Right atrium auricular region (tissue), 2 donors: ENCODE measurements around the gene KLC4. TPM values are rescaled to one million over a fixed set of nuclear protein-coding genes. Genes with fewer than 3 reads are reported as not detected.
A peak's percentile ranks its signal among the peaks of the same experiment; 100 is the strongest.

Experiments used
- DNase-seq: peaks from one replicate; pipeline ENCODE4 v3.0.0-alpha.2; 2019; ENCODE audit warnings: low spot score
- H3K27ac ChIP-seq, 2 donors: fragments of 200-600 bp; sonication (generic); 1 replicate in 1 of 2; 2 replicates in 1 of 2; pipeline ENCODE4 v1.5.1; 2016 to 2019
- H3K27me3 ChIP-seq, 2 donors: fragments of 200-600 bp; sonication (generic); one replicate each; pipeline versions ENCODE4 v1.5.1 to v1.6.0; 2017 to 2019
- H3K36me3 ChIP-seq: fragments of 200-600 bp; sonication (generic); one replicate; pipeline ENCODE4 v1.5.1; 2016
- H3K4me1 ChIP-seq, 2 donors: fragments of 200-600 bp; sonication (generic); one replicate each; pipeline versions ENCODE4 v1.5.1 to v1.6.0; 2017 to 2019
- H3K4me3 ChIP-seq, 2 donors: fragments of 200-600 bp; sonication (generic); 1 replicate in 1 of 2; 2 replicates in 1 of 2; pipeline ENCODE4 v1.5.1; 2017 to 2019; ENCODE audit warnings: mild to moderate bottlenecking in 1 of 2, moderate library complexity in 1 of 2
- H3K9me3 ChIP-seq, 2 donors: fragments of 200-600 bp; sonication (generic); one replicate each; pipeline ENCODE4 v1.5.1; 2019
- total RNA-seq, 2 donors: library from RNA; depleted of rRNA; stranded (reverse); fragments of >200 nt; gene quantifications; one replicate each; pipeline ENCODE4 v1.1.0, GENCODE V29; 2016
- TF ChIP-seq, protein P1 (sequence below), 2 donors: fragments of 200-600 bp; sonication (generic); IDR thresholded peaks; one replicate each; pipeline ENCODE4 v1.5.1; 2019; ENCODE audit warnings: antibody characterized with exemption in 2 of 2

Gene KLC4
- total RNA-seq, result 10 to 100 TPM; 22.5 to 46.5 TPM

DNA sequence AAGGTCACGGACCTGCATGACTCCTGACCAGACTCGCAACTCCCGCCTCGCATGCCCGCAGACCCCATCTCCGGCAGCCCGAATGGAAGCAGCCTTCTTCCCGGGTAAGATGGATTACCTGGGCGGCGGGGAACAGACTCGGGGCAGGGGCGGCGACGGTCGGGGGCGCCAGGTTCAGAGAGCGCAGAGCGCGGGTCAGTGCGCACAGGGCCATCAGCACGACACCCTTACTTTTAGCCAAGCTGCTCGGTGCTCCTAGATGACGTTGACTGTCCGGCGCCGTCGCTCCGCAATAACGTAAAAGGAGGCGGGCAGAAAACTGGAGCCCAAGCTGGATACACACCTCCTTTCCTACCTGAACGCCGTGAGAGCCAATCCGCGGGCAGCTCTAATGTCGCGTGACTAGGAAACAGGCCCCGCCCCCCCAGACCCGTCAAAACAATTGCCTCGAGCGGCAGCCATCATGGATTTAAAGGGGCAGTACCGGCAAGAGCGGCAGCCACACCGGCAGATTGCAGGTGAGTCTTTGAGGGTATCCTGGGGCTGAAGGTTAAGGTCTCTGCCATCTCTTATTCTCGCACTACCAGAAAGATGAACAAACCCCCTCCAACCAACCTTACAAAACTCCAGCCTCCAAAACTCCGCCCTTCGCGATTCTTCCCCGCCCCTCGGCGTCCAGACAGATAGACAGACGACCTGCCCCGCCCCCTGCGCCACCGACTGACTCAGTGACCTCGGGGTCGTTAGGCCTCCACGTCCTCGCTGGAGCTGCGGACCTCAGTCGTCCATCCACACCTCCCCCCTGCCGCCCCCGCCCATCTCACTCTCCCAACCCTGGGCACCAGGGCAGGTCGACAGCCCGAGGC is at the start of gene KLC4, which contains the start of gene MRPL2:
TSS of gene KLC4 (plus strand) at position 464 of the 866 bp plus-strand sequence. CDS start 1,705 bp downstream, outside the sequence.
TSS of gene MRPL2 (minus strand) at position 267 of the 866 bp plus-strand sequence. CDS start at position 214, 53 bp downstream.
- Histone ChIP-seq H3K27ac (peak within 1 kb of the TSS; percentile 94 to 95), H3K4me1 (peaks cover 0 to 47% of the 10 kb centered on the region in 2 donors), H3K4me3 (peak within 1 kb of the TSS; percentile 95 to 98), H3K27me3 (no peaks in the 10 kb centered on the region), H3K9me3 (no peaks in the 10 kb centered on the region), H3K36me3 (peaks cover 43% of the 10 kb centered on the region)
- TF ChIP-seq, protein P1, sequence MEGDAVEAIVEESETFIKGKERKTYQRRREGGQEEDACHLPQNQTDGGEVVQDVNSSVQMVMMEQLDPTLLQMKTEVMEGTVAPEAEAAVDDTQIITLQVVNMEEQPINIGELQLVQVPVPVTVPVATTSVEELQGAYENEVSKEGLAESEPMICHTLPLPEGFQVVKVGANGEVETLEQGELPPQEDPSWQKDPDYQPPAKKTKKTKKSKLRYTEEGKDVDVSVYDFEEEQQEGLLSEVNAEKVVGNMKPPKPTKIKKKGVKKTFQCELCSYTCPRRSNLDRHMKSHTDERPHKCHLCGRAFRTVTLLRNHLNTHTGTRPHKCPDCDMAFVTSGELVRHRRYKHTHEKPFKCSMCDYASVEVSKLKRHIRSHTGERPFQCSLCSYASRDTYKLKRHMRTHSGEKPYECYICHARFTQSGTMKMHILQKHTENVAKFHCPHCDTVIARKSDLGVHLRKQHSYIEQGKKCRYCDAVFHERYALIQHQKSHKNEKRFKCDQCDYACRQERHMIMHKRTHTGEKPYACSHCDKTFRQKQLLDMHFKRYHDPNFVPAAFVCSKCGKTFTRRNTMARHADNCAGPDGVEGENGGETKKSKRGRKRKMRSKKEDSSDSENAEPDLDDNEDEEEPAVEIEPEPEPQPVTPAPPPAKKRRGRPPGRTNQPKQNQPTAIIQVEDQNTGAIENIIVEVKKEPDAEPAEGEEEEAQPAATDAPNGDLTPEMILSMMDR (IDR thresholded peaks at IDR 0.05), result no peak
- peak; percentile 99 for DNase-seq

DNA sequence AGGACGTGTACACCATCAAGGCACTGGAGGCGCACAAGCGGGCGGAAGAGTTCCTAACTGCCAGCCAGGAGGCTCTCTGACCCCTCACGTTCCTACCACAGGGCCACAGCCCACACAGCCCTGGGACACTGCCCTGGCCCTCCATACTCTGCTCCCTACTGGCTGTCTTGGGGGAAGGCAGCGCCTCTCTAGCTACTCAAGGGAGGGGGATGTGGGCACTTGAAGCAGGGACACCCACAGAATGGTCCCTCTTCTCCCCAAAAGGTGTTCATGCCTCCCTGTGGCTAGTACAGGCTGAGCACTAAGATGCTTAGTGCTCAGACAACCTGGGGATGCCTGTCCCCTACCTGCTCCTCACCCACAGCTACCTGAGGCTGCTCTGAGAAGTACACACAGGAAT is 48.2 kb upstream of the KLC4 start:
- DNase-seq, result no peak
- Histone ChIP-seq H3K9me3 (no peaks in the 10 kb centered on the region), H3K27ac (no peak overlapping the region), H3K27me3 (no peaks in the 10 kb centered on the region), H3K4me1 (peaks cover 0 to 39% of the 10 kb centered on the region in 2 donors), H3K36me3 (peaks cover 55% of the 10 kb centered on the region), H3K4me3 (no peak overlapping the region)
- TF ChIP-seq, protein P1 (IDR thresholded peaks at IDR 0.05), result no peak

DNA sequence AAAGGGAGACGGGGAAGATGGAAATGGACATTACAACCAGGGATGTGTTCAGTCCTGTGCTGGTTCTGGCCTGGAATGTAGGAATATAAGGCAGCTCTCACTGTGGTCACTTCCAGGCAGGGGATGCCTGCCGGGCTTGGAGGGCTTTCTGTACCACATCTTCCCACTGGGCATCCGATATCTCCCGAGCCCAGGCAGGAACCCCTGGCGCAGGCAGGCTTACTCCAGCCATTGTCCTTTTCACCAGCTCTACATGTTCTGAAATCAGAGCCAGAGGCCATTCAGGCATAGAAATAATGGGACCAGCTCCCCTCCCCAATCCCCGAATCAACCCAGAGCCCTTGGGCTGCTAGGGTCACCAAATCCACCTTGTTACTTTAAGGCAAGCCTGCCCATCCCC is 47.1 kb upstream of the KLC4 start:
- Histone ChIP-seq H3K9me3 (no peaks in the 10 kb centered on the region), H3K36me3 (peaks cover 48% of the 10 kb centered on the region), H3K27ac (no peak overlapping the region), H3K27me3 (no peaks in the 10 kb centered on the region), H3K4me3 (no peak overlapping the region), H3K4me1 (peaks cover 0 to 48% of the 10 kb centered on the region in 2 donors)
- TF ChIP-seq, protein P1 (IDR thresholded peaks at IDR 0.05), result no peak
- DNase-seq, result no peak

DNA sequence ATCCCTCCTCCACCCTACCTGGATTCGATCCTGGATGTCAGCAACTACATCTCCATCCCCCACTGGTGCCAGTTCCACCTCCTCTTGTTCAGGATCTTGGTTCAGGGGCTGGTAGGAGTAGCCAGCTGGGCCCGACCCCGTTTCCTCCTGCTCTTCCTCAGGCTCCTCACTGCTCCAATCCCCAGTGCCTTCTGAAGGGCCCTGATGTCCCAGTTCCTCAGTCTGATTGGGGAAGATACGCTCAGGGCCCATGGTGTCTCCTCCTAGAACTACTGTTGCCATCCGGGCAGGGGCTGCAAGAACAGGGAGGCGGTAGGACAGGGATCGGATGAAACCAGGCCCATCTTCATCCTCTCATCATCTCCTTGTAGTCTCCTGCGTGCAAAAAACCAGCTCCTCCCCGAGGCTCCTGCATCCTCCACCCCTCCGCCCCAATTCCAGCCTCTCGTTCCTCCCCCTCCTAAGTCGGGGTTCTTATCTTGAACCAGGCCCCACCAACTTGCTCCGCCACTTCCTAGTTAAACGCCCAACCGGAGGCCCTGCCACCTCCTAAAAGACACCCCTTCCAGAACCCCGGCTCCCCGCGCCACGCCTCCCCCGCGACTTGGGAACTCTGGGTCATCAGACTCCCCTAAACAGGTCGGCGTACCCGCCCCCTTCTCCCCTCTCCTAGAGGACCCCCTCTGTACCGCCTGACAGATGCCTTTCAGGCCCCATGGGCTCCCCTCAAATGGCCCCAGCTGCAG is 46.2 kb upstream of the KLC4 start:
- TF ChIP-seq, protein P1 (IDR thresholded peaks at IDR 0.05), result no peak
- no peak for DNase-seq
- peaks cover 46% of the 10 kb centered on the region for H3K36me3 ChIP-seq
- no peaks in the 10 kb centered on the region for H3K27me3 ChIP-seq
- peak overlapping the region; percentile 75 to 88 for H3K27ac ChIP-seq
- peaks cover 0 to 57% of the 10 kb centered on the region in 2 donors for H3K4me1 ChIP-seq
- H3K4me3 ChIP-seq, result peak overlapping the region; percentile 66 to 77
- H3K9me3 ChIP-seq, result no peaks in the 10 kb centered on the region

DNA sequence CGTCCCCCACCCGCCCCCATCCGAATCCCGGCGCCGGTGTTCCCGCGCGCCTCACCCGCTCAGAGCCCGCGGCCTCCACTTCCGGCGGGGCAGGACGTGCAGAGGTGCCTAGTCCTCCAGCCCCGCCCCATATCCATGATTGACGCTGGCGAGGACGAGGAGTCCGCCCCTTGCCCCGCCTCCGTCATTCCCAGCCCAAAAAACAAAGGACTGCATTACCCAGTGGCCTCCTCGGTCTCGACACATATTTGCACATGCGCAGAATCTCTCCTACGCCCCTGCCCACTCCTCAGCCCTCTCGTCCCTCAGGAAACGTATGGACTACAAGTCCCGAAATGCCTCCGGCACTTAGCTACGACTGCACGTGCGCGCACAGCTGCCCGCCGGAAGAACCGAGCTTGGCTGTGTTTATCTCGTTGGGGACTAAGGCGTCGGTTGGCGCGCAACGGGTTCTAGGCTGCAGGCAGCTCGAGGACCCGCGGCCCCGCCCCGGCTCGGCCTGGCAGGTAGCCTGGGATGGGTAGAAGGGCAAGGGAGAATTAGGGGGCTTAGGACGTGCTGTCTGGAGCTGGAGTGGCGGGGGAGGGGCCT is 45.5 kb upstream of the KLC4 start, which contains the start of the genes KLHDC3 and MEA1:
TSS of gene KLHDC3 (plus strand) at position 407 of the 591 bp plus-strand sequence. CDS start 2,944 bp downstream, outside the sequence.
TSS of gene MEA1 (minus strand) at position 104 of the 591 bp plus-strand sequence. CDS start 133 bp downstream, outside the sequence.
- Histone ChIP-seq H3K4me3 (peak within 1 kb of the TSS; percentile 77 to 83), H3K4me1 (peaks cover 0 to 60% of the 10 kb centered on the region in 2 donors), H3K36me3 (peaks cover 46% of the 10 kb centered on the region), H3K27me3 (no peaks in the 10 kb centered on the region), H3K9me3 (no peaks in the 10 kb centered on the region), H3K27ac (peak within 1 kb of the TSS; percentile 88 to 90)
- peak; percentile 99 for DNase-seq
- TF ChIP-seq, protein P1 (IDR thresholded peaks at IDR 0.05), result no peak
